NCI-H187 treated with DMSO at 0.1 percent for 48 hours (cell line): ENCODE measurements around the gene TMEM135.

Experiments used
- DNase-seq: peaks from one replicate; lab custom pipeline; 2025; lab: John Stamatoyannopoulos, UW

TMEM135 gene

GRCh38 chr11:87301785-87302540 is 264.2 kb downstream of the TMEM135 start:
- no peak for DNase-seq

- DNase-seq: no peak
Measured at GRCh38 chr11:87304412-87304811, 266.7 kb downstream of the TMEM135 start.

- DNase-seq: no peak
Measured at GRCh38 chr11:87306262-87306851, 268.6 kb downstream of the TMEM135 start.

GRCh38 chr11:87307101-87307500 is 269.4 kb downstream of the TMEM135 start:
- no peak for DNase-seq

- no peak for DNase-seq
Measured at GRCh38 chr11:87315229-87315628, 277.5 kb downstream of the TMEM135 start.

- no peak for DNase-seq
Measured at GRCh38 chr11:87316491-87316890, 278.8 kb downstream of the TMEM135 start.

- no peak for DNase-seq
Measured at GRCh38 chr11:87317441-87317840, 279.7 kb downstream of the TMEM135 start.

GRCh38 chr11:87320123-87320522 is 282.4 kb downstream of the TMEM135 start:
- no peak for DNase-seq

- DNase-seq: no peak
Measured at GRCh38 chr11:87322568-87322967, 284.8 kb downstream of the TMEM135 start.

GRCh38 chr11:87323899-87324298 is 286.2 kb downstream of the TMEM135 start:
- no peak for DNase-seq

- no peak for DNase-seq
Measured at GRCh38 chr11:87324817-87325489, 287.2 kb downstream of the TMEM135 start.

- no peak for DNase-seq
Measured at GRCh38 chr11:87325490-87325872, 287.7 kb downstream of the TMEM135 start.

- no peak for DNase-seq
Measured at GRCh38 chr11:87326594-87326993, 288.9 kb downstream of the TMEM135 start.

GRCh38 chr11:87329172-87329571 is 291.4 kb downstream of the TMEM135 start:
- no peak for DNase-seq

- DNase-seq: no peak
Measured at GRCh38 chr11:87330187-87330601, 292.5 kb downstream of the TMEM135 start.

- no peak for DNase-seq
Measured at GRCh38 chr11:87331273-87331672, 293.5 kb downstream of the TMEM135 start.

- DNase-seq: no peak
Measured at GRCh38 chr11:87338046-87338639, 300.4 kb downstream of the TMEM135 start.

GRCh38 chr11:87339416-87339815 is 301.7 kb downstream of the TMEM135 start:
- DNase-seq: no peak

- no peak for DNase-seq
Measured at GRCh38 chr11:87347441-87347840, 309.7 kb downstream of the TMEM135 start.

GRCh38 chr11:87347854-87348253 is 310.1 kb downstream of the TMEM135 start:
- no peak for DNase-seq

GRCh38 chr11:87351676-87352075 is 313.9 kb downstream of the TMEM135 start:
- DNase-seq: no peak

- DNase-seq: no peak
Measured at GRCh38 chr11:87352759-87353707, 315.3 kb downstream of the TMEM135 start.
